Activated naive CD4-positive, alpha-beta T cell treated with Interleukin-2 at 50 U/mL for 16 hours (primary cell): ENCODE measurements around the gene SMIM35.
A peak's percentile ranks its signal among the peaks of the same experiment; 100 is the strongest.

Experiments used
- DNase-seq: peaks from one replicate; pipeline ENCODE4 v3.0.0-alpha.2; 2020

The SMIM35 gene

GRCh38 chr11:118000067-118000849, 86.5 kb downstream of the SMIM35 start:
- no peak for DNase-seq

- no peak for DNase-seq
Measured at GRCh38 chr11:117999354-117999993, 87.3 kb downstream of the SMIM35 start.

- no peak for DNase-seq
Measured at GRCh38 chr11:117998664-117999353, 88.0 kb downstream of the SMIM35 start.

- peak; percentile 43 for DNase-seq
Measured at GRCh38 chr11:117997823-117998579, 88.8 kb downstream of the SMIM35 start.

GRCh38 chr11:117997406-117997805, 89.4 kb downstream of the SMIM35 start:
- DNase-seq = no peak

- DNase-seq = no peak
Measured at GRCh38 chr11:117996058-117996457, 90.7 kb downstream of the SMIM35 start.

GRCh38 chr11:117995472-117995871, 91.3 kb downstream of the SMIM35 start:
- no peak for DNase-seq

- no peak for DNase-seq
Measured at GRCh38 chr11:117993988-117994745, 92.6 kb downstream of the SMIM35 start.

- DNase-seq = no peak
Measured at GRCh38 chr11:117992620-117993019, 94.1 kb downstream of the SMIM35 start.

- no peak for DNase-seq
Measured at GRCh38 chr11:117992136-117992535, 94.6 kb downstream of the SMIM35 start.

GRCh38 chr11:117989351-117990102, 97.2 kb downstream of the SMIM35 start:
- no peak for DNase-seq

- DNase-seq = peak; percentile 76
Measured at GRCh38 chr11:117986981-117987574, 99.7 kb downstream of the SMIM35 start.

GRCh38 chr11:117985953-117986887, 100.5 kb downstream of the SMIM35 start, which contains the start of gene IL10RA:
IL10RA (plus strand) TSS chr11:117986394; CDS start chr11:117986468, 74 bp downstream.
- DNase-seq = peak; percentile 85

- no peak for DNase-seq
Measured at GRCh38 chr11:117984476-117984875, 102.3 kb downstream of the SMIM35 start.

GRCh38 chr11:117983163-117983475, 103.6 kb downstream of the SMIM35 start:
- no peak for DNase-seq

GRCh38 chr11:117980720-117981119, 106.0 kb downstream of the SMIM35 start:
- DNase-seq = no peak

- DNase-seq = no peak
Measured at GRCh38 chr11:117980280-117980679, 106.5 kb downstream of the SMIM35 start.

GRCh38 chr11:117979481-117980211, 107.1 kb downstream of the SMIM35 start:
- DNase-seq = no peak

- no peak for DNase-seq
Measured at GRCh38 chr11:117978991-117979390, 107.8 kb downstream of the SMIM35 start.
